ENCODE results near the gene TLX2. TPM values are rescaled to one million over a fixed set of nuclear protein-coding genes. Genes with fewer than 3 reads are reported as not detected.

Gene TLX2
- total and polyA plus RNA-seq, 4 donors: not detected

GRCh38 chr2:74525717-74526648 is 11.7 kb downstream of the TLX2 start, which contains the start of gene DQX1:
Gene DQX1 (minus strand): TSS chr2:74526231. CDS start chr2:74525729, 502 bp downstream.
- 85% methylated on average over 11 of the region's 11 CpGs for WGBS
- TF ChIP-seq YY1 (IDR thresholded peaks at IDR 0.05): no peak
- no peak for TF ChIP-seq SP1 (IDR thresholded peaks at IDR 0.05)
- DNase-seq (ENCODE audit: low spot score): no peak
- no peaks in the 10 kb centered on the region for H3K9me3 ChIP-seq (ENCODE audit: control insufficient read depth in 4 of 4, low read length in 3 of 4)
- peaks cover 8 to 22% (median 16%) of the 10 kb centered on the region in 4 donors for H3K4me1 ChIP-seq (ENCODE audit: control insufficient read depth in 4 of 4, insufficient read depth in 4 of 4, low read length in 3 of 4)
- no peaks in the 10 kb centered on the region for H3K27me3 ChIP-seq (ENCODE audit: control insufficient read depth in 4 of 4, insufficient read depth in 4 of 4, low read length in 3 of 4)
- no peak within 1 kb of the TSS for H3K27ac ChIP-seq (ENCODE audit: low read depth in 1 of 2, low read length in 2 of 2)
- H3K36me3 ChIP-seq (ENCODE audit: control insufficient read depth in 4 of 4, insufficient read depth in 3 of 4, low read depth in 1 of 4, low read length in 3 of 4): peaks cover 9 to 20% (median 17%) of the 10 kb centered on the region in 4 donors
- H3K9ac ChIP-seq (ENCODE audit: low read depth in 1 of 2, low read length in 2 of 2): no peak within 1 kb of the TSS
- H3K4me3 ChIP-seq (ENCODE audit: low read depth in 1 of 3, low read length in 3 of 3): no peak within 1 kb of the TSS

- Histone ChIP-seq H3K27me3 (ENCODE audit: control insufficient read depth in 4 of 4, insufficient read depth in 4 of 4, low read length in 3 of 4) (no peaks in the 10 kb centered on the region), H3K4me3 (ENCODE audit: low read depth in 1 of 3, low read length in 3 of 3) (no peak overlapping the region), H3K9me3 (ENCODE audit: control insufficient read depth in 4 of 4, low read length in 3 of 4) (no peaks in the 10 kb centered on the region), H3K27ac (ENCODE audit: low read depth in 1 of 2, low read length in 2 of 2) (no peak overlapping the region), H3K9ac (ENCODE audit: low read depth in 1 of 2, low read length in 2 of 2) (no peak overlapping the region), H3K36me3 (ENCODE audit: control insufficient read depth in 4 of 4, insufficient read depth in 3 of 4, low read depth in 1 of 4, low read length in 3 of 4) (peaks cover 9 to 20% (median 17%) of the 10 kb centered on the region in 4 donors), H3K4me1 (ENCODE audit: control insufficient read depth in 4 of 4, insufficient read depth in 4 of 4, low read length in 3 of 4) (peaks cover 8 to 26% (median 19%) of the 10 kb centered on the region in 4 donors)
- WGBS: 97% methylated on average over 11 of the region's 11 CpGs
- TF ChIP-seq GABPA (IDR thresholded peaks at IDR 0.05 in 1 of 2, conservative IDR thresholded peaks at IDR 0.05 in 1 of 2): no peak
- no peak for TF ChIP-seq CTCF (IDR thresholded peaks at IDR 0.05; ENCODE audit: low read depth, low read length, missing input control)
- no peak for TF ChIP-seq JUND (IDR thresholded peaks at IDR 0.05)
- no peak for TF ChIP-seq ATF3 (IDR thresholded peaks at IDR 0.05)
- TF ChIP-seq TAF1 (conservative IDR thresholded peaks at IDR 0.05): no peak
- no peak for TF ChIP-seq MAX (IDR thresholded peaks at IDR 0.05)
- no peak for TF ChIP-seq NR2F2 (IDR thresholded peaks at IDR 0.05)
- TF ChIP-seq FOXA1 (IDR thresholded peaks at IDR 0.05): no peak
- no peak for TF ChIP-seq EGR1 (IDR thresholded peaks at IDR 0.05; ENCODE audit: low read depth in 2 of 2)
- no peak for TF ChIP-seq YY1 (IDR thresholded peaks at IDR 0.05)
- TF ChIP-seq ZBTB33 (IDR thresholded peaks at IDR 0.05): no peak
- TF ChIP-seq FOXA2 (IDR thresholded peaks at IDR 0.05): no peak
- TF ChIP-seq HNF4A (conservative IDR thresholded peaks at IDR 0.05): no peak
- no peak for TF ChIP-seq HNF4G (IDR thresholded peaks at IDR 0.05)
- TF ChIP-seq SP1 (IDR thresholded peaks at IDR 0.05): no peak
- TF ChIP-seq RXRA (IDR thresholded peaks at IDR 0.05): no peak
- TF ChIP-seq REST (IDR thresholded peaks at IDR 0.05): no peak
- no peak for DNase-seq (ENCODE audit: low spot score)
These were observed 12.5 kb downstream of the TLX2 start for GRCh38 chr2:74526649-74527230.

Measured in liver (tissue), 9 donors.